BJ (cell line): ENCODE data around the gene SNRNP35. TPM values are rescaled to one million over a fixed set of nuclear protein-coding genes. Genes with fewer than 3 reads are reported as not detected.
"Not testable (repeated sequence)": the region's sequence is repeated elsewhere in the genome, so short reads cannot be mapped to it uniquely, and the experiment has no call there.

Source experiments
- CTCF ChIA-PET: fragments of 350-600 bp; formaldehyde crosslinking; extraction: SDS; loops from one replicate; lab custom pipeline; 2021; ENCODE audit warnings: antibody characterized with exemption, inconsistent platforms; lab: Yijun Ruan, JAX
- POLR2A ChIA-PET: fragments of 300-600 bp; sonication (Branson Sonifier 250); formaldehyde crosslinking; extraction: SDS; loops from one replicate; lab custom pipeline; 2021; ENCODE audit warnings: antibody characterized with exemption; lab: Charles Lee
- DNase-seq: peaks from one replicate; pipeline ENCODE4 v3.0.0-alpha.2; 2011; ENCODE audit warnings: low read depth
- H3K27me3 ChIP-seq: 2 replicates; pipeline ENCODE4 v1.6.0; 2011; ENCODE audit warnings: low read length; ENCODE audit not compliant: control insufficient read depth, insufficient read depth
- H3K36me3 ChIP-seq: 2 replicates; pipeline ENCODE4 v1.5.1; 2011; ENCODE audit warnings: low read length; ENCODE audit not compliant: control insufficient read depth, insufficient read depth
- H3K4me3 ChIP-seq: 2 replicates; pipeline ENCODE4 v1.5.1; 2011; ENCODE audit warnings: low read depth, mild to moderate bottlenecking, control low read depth, low read length
- CTCF ChIP-seq: IDR thresholded peaks from 2 replicates; pipeline ENCODE4 v1.5.1; 2011; ENCODE audit warnings: low read depth, mild to moderate bottlenecking, control low read depth, inconsistent platforms, low read length, moderate library complexity; ENCODE audit not compliant: insufficient read depth
- polyA plus RNA-seq: library from polyadenylated mRNA; depleted of rRNA; stranded (reverse); fragments of >200 nt; gene quantifications from 2 replicates; pipeline ENCODE4 v1.2.3, GENCODE V29; 2011; rRNA removed
- small RNA-seq: library from RNA; depleted of rRNA; stranded (forward); fragments of <200 nt; gene quantifications from one replicate; pipeline ENCODE3, GENCODE V24; 2012; ENCODE audit warnings: low replicate concordance, low read depth; ENCODE audit not compliant: insufficient read length

SNRNP35 gene
- polyA plus RNA-seq, 1 experiment = 7.5 TPM

GRCh38 chr12:123512838-123513665, 55.1 kb downstream of the SNRNP35 start:
- DNase-seq = no peak
- ChIA-PET CTCF (no interaction called here), POLR2A (no interaction called here)
- Histone ChIP-seq H3K4me3 (no peak overlapping the region), H3K27me3 (no peaks in the 10 kb centered on the region), H3K36me3 (peaks cover 28% of the 10 kb centered on the region)
- no peak for TF ChIP-seq CTCF

- no peak for DNase-seq
- Histone ChIP-seq H3K27me3 (no peaks in the 10 kb centered on the region), H3K36me3 (peaks cover 28% of the 10 kb centered on the region), H3K4me3 (no peak overlapping the region)
- POLR2A ChIA-PET = no interaction called here
- TF ChIP-seq CTCF = no peak
- CTCF ChIA-PET = interaction anchor here (0.9 kb wide), 1 partner anchor 9 kb away, joined by 3 read pairs; no protein-coding TSS in a partner anchor
Observed at GRCh38 chr12:123513805-123514204, 55.9 kb downstream of the SNRNP35 start.

DNA sequence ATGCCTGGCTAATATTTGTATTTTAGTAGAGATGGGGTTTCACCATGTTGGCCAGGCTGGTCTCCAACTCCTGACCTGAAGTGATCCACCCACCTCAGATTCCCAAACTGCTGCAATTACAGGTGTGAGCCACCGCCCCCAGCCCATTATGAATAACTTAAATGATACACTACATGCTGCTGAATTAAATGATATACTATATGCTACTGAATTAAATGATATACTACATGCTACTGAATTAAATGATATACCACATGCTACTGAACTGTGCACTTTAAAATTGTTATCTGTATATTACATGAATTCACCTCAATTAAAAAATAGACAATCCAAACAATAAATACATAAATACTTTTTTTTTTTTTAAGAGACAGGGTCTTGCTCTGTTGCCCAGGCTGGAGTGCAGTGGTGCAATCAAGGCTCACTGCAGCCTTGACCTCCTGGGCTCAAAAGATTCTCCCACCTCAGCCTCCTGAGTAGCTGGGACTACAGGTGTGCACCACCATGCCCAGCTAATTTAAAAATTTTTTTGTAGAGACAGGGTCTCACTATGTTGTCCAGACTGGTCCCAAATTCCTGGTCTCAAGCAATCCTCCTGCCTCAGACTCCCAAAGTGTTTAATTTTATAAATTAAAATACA, 56.8 kb downstream of the SNRNP35 start:
- POLR2A ChIA-PET, DNase-seq: not testable (repeated sequence)
- CTCF ChIA-PET = interaction anchor here (0.7 to 0.9 kb wide), 2 partner anchors 10 to 33 kb away, joined by 3 read pairs; no protein-coding TSS in a partner anchor

DNA sequence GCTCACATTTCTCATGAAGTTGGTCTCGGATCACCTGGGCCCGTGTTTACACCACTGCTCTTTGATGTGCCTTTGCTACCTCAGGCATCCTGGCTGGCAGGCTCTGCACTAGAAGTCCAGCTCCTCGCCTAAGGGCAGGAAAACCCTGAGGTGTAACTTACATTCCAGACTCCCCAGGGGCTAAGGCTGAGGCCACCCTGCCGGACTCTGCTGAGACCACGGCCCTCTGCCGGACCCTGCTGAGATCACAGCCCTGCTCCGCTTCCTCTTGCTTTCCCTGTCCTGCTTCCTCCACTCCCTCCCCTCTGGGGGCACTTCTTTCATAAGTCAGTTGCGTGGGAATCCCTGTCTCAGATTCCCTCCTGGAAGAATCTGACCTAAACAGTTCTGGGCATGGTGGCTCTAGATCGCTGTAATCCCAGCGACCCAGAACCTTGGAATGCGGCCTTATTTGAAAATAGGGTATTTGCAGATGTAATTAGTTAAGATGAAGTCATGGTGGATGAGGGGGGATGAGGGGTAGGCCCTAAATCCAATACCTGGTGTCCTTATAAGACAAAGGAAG, 58.4 kb downstream of the SNRNP35 start:
- CTCF ChIA-PET = interaction anchor here (0.6 to 1.4 kb wide), 2 partner anchors 8 to 19 kb away, joined by 3 read pairs; no protein-coding TSS in a partner anchor
- no peaks in the 10 kb centered on the region for H3K27me3 ChIP-seq
- peaks cover 25% of the 10 kb centered on the region for H3K36me3 ChIP-seq
- POLR2A ChIA-PET = no interaction called here
- no peak for DNase-seq
- no peak for TF ChIP-seq CTCF
- H3K4me3 ChIP-seq = no peak overlapping the region

More for the DNA sequence above, 56.8 kb downstream of the SNRNP35 start:
- not testable (repeated sequence) for H3K4me3 ChIP-seq, H3K27me3 ChIP-seq
- H3K36me3 ChIP-seq = peaks cover 29% of the 10 kb centered on the region

Small RNAs within 50 kb of the gene (small RNA-seq; reads per million reads assigned to genes)
- gene AC145423.2 = not detected

Other genes starting within 250 kb of the SNRNP35 start
- 7.6 and 13.1 TPM in 2 replicates for gene MPHOSPH9, start 225.0 kb upstream of the SNRNP35 start, polyA plus RNA-seq
- gene MTRFR, start 224.7 kb upstream of the SNRNP35 start, polyA plus RNA-seq = 11.6 and 12.7 TPM in 2 replicates
- 225 and 388 TPM in 2 replicates for gene CDK2AP1, start 186.3 kb upstream of the SNRNP35 start, polyA plus RNA-seq
- 4.8 and 10.2 TPM in 2 replicates for gene SBNO1, start 93.3 kb upstream of the SNRNP35 start, polyA plus RNA-seq
- 38.0 and 38.6 TPM in 2 replicates for gene KMT5A, start 74.0 kb upstream of the SNRNP35 start, polyA plus RNA-seq
- gene RILPL2, start 21.5 kb upstream of the SNRNP35 start, polyA plus RNA-seq = 6.7 and 6.8 TPM in 2 replicates
- gene RILPL1, start 75.6 kb downstream of the SNRNP35 start, polyA plus RNA-seq = 19.1 and 22.3 TPM in 2 replicates
- 167 and 282 TPM in 2 replicates for gene TMED2, start 126.4 kb downstream of the SNRNP35 start, polyA plus RNA-seq
- 13.0 and 13.8 TPM in 2 replicates for gene DDX55, start 144.0 kb downstream of the SNRNP35 start, polyA plus RNA-seq
- gene EIF2B1, start 175.5 kb downstream of the SNRNP35 start, polyA plus RNA-seq = 27.4 and 29.9 TPM in 2 replicates
- 19.6 and 40.5 TPM in 2 replicates for gene GTF2H3, start 175.7 kb downstream of the SNRNP35 start, polyA plus RNA-seq
- 5.8 and 8.1 TPM in 2 replicates for gene TCTN2, start 213.0 kb downstream of the SNRNP35 start, polyA plus RNA-seq